ENCODE data around the gene CP.
"Not testable (repeated sequence)": the region's sequence is repeated elsewhere in the genome, so short reads cannot be mapped to it uniquely, and the experiment has no call there.

Gene CP

GRCh38 chr3:149221783-149222517, at the start of gene CP:
TSS of gene CP (minus strand) at chr3:149221829. CDS start at chr3:149221792, 37 bp downstream.
- no peak for FAIRE-seq

DNA sequence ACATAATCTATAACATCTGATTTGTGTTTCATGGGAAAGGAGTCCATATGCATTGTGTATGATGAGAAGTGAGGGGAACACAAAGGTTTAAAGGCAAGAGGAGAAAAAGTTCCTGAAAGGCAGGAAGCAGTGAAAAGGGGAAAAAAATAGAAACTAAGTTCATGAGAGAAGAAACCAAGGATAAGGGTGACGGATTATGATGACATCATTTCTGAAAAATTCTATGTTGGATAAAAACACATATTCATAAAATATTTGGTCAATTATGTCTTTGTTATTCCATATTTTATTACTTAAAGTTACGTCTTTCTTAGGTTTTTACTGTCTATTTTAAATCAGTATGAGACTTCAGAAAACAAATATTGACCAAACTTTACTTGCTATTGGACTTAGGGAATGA, 48.6 kb upstream of the CP start:
- FAIRE-seq, result no peak

DNA sequence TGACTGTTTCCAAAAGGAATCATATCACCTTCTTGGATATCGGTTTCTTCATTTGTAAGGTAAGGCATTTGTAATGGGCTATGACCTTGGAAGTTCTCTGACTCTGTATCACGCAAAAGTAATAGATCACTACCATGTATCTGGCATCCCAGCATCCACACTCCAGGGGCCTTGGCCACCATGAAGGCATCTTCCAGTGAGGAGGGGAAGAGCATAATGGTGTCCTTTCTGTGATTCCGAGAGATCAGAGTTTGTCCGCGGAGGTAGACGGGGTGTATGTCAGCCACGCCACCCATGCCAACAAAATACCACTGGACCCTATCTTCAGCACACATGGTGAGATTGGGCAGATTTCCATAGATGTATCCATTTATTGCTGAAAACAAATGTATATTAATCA, 48.1 kb upstream of the CP start:
- FAIRE-seq, result no peak

DNA sequence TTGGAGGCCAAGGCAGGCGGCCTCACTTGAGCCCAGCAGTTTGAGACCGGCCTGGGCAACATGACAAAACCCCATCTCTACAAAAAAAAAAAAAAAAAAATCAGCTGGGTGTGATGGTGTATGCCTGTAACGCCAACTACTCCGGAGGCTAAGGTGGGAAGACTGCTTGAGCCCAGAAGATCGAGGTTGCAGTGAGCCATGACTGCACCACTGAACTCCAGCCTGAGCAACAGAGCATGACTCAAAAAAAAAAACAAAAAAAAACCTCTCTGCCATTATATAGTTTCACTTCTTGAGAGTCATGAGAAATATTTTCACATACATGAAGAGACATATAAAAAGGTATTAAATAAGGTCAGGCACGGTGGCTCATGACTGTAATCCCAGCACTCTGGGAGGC, 45.9 kb upstream of the CP start:
- no peak for FAIRE-seq

GRCh38 chr3:149266736-149267135, 45.1 kb upstream of the CP start:
- FAIRE-seq, result no peak

DNA sequence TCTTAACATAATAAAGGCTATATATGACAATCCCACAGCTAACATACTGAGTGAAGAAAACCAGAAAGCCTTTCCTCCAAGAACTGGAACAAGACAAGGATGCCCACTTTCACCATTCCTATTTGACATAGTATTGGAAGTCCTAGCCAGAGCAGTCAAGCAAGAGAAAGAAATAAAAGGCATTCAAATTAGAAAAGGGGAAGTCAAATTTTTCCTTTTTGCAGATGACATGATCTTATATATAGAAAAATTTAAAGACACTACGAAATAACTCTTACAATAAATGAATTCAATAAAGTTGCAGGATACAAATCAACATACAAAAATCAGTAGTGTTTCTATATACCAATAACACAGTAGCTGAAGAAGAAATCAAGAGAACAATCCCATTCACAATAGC, 42.2 kb upstream of the CP start:
- no peak for FAIRE-seq

- no peak for FAIRE-seq
These were observed 37.1 kb upstream of the CP start for GRCh38 chr3:149258714-149259113.

GRCh38 chr3:149258298-149258697, 36.7 kb upstream of the CP start:
- no peak for FAIRE-seq

DNA sequence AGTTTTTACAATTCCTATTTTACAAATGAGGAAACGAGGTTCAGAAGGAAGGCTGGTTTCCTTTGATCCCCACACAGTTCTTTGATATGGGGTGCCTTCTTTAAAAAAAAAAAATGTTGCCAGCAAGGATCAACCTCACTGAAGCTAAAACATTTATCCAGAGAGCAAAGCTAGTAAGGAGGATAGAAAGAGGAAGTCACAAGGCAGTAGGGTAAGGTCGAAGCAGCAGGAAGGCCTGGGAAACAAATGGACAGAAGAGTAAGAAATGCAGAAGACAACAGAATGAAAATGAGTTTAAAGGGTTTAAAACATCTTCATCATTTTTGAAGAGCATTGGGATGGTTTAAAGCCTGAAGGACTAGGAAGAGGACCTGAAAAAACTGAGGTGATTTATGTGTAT, 30.6 kb upstream of the CP start:
- no peak for FAIRE-seq

DNA sequence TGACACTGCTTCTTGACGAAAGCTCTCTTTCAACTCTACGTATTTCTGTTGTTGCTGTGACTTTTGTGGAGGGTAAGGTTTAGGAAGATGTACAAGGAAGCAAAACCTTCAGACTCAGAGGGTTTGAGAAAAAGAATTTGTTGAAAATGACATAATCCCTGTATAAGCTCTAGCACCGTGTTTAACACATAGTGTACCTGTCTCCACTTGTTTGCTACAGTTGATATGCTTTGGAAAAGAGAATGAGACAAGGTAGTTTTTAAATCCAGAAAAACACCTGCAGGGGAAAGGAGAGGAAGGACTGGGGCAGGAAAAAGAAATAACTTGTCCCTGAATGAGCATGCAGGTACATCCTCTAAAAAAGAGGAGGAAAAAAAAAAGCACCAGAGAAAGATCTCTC, 29.6 kb upstream of the CP start:
- no peak for FAIRE-seq

GRCh38 chr3:149247929-149248691, 26.5 kb upstream of the CP start:
- no peak for FAIRE-seq

DNA sequence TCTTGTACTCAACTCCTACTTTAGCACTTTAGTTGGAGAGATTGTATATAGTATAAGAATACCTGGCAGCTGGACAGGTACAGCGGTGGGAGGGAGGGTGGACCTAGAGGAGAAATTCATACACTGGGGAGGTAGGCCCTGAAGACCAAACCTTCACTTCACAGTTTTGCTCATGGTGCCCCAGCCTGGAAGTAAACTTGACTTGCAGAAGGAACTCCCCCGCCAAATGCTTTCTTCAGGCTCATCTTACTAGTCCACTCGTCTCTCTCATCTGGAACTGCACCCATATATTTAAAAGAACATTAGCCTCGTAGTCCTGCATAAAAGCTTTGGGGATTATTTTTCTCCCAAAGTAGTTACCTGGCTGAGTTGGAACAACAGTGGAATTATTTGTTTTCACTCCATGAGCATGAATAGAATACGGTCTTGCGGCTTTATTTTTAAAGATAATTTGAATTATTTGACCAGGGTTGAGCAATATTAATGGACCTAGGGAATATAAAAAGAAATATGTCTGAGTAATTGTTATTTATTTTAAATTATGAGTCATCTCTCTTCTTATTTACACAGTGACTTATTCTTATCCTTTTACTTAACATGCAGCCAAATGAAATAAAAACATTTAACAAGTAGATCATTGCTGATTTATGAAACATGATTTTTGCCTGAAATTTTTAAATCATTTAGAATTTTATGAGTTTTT, 25.5 kb upstream of the CP start:
- peak; percentile 45 for FAIRE-seq

DNA sequence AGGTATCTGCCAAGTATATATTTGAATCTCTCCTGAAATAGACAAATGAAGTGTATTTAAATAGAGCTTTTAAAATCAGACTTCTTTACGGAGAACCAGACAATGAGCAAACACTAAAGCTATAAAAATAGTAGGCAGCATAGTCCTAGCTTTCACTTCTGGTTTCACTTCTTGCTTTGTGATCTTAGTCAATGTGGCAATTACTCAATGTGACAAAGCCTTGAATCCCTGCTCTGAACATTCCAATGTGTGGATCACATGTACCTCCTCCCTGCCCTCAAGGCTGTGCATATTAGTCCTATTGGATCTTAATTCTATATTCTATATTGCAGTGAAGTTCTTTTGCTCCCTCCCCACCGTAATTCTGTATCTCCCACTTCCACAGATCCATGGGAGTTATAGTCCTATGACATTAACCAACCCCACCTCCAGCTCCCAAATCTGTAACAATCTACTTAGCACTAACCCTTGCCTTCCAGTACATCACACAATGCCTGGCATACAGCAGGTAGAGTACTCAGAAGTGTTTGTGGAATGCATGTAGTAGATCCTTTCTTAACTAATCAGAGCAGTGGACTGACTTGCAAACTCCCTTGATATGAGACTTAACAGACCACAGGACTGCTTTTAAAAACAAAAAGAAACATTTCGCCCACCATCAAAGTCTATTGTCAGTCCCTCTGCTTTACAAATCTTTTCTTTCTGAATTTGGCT, 24.3 kb upstream of the CP start:
- no peak for FAIRE-seq

DNA sequence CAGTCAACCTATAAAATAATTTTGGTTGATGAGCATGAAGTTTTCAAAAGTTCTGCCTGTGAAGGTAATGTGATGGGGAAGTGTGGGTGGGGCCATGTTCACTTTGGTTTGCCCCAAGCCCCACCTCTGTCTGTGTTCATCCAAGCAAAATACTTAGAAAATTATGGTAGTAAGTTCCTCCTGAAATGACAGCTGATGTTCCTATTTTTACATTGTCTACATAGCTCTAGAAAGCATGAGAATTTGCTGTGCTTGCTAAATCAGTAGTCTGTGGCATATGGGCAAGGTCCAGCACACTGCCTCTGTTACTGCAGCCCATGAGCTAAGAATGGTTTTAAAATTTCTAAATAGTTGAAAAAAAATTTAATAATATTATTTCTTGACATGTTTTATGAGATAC, 21.9 kb upstream of the CP start:
- no peak for FAIRE-seq

- no peak for FAIRE-seq
These were observed 17.8 kb upstream of the CP start for GRCh38 chr3:149239357-149239936.

- not testable (repeated sequence) for FAIRE-seq
These were observed 16.6 kb upstream of the CP start for GRCh38 chr3:149238268-149238667.

DNA sequence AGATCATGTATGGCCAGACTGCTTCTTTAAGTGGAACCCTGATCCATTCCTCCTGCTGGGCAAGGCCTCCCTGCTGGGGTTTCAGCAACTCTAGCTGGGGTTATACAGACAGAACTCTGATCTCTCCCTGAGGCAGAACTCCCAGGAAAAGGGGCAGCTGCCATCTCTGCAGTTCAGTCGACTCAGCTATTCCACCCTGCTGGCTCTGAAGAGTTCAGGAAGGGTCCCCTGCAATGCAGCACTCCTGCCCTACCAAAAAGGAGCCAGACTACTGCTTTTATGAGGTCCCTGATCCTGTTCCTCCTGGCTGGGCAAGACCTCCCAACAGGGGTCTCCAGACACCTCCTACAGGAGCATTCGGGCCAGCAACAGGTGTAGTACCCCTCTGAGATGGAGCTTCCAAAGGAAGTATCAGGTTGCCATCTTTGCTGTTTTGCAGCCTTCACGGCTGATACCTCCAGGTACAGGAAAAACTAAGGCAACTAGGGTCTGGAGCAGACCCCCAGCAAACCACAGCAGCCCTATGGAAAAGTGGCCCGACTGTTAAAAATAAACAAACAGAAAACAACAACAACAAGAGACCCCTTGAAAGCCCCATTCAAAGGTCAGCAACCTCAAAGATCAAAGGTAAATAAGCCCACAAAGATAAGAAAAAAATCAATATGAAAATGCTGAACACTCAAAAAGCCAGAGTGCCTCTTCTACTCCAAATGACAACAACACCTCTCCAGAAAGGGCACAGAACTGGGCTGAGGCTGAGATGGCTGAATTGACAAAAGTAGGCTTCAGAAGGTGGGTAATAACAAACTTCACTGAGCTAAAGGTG, 14.2 kb upstream of the CP start:
- FAIRE-seq, result no peak

- FAIRE-seq, result no peak
These were observed 13.1 kb upstream of the CP start for GRCh38 chr3:149234671-149235245.

- FAIRE-seq, result no peak
These were observed 11.7 kb upstream of the CP start for GRCh38 chr3:149233323-149233722.

GRCh38 chr3:149231871-149232270, 10.2 kb upstream of the CP start:
- FAIRE-seq, result no peak

- FAIRE-seq, result no peak
These were observed 6.1 kb upstream of the CP start for GRCh38 chr3:149227591-149228268.

All from colon (tissue), 2 donors.